BE2C (cell line): Measurements from ENCODE around the gene CYFIP1.

Experiments
- DNase-seq: peaks from one replicate; pipeline ENCODE4 v3.0.0-alpha.2; 2020
- H3K27me3 ChIP-seq: fragments of 250-450 bp; sonication (Bioruptor Pico); 2 replicates; pipeline ENCODE4 v1.5.1; 2020; ENCODE audit warnings: mild to moderate bottlenecking
- H3K36me3 ChIP-seq: fragments of 250-450 bp; sonication (Bioruptor Pico); 2 replicates; pipeline ENCODE4 v1.5.1; 2020; ENCODE audit warnings: mild to moderate bottlenecking
- H3K4me1 ChIP-seq: fragments of 250-450 bp; sonication (Bioruptor Pico); 2 replicates; pipeline ENCODE4 v1.5.1; 2020
- H3K4me3 ChIP-seq: 2 replicates; pipeline ENCODE4 v1.5.1; 2011; ENCODE audit warnings: low read depth, low read length
- H3K9me3 ChIP-seq: fragments of 250-450 bp; sonication (Bioruptor Pico); 2 replicates; pipeline ENCODE4 v1.5.1; 2020
- TF ChIP-seq, protein P1 (sequence below): IDR thresholded peaks from 2 replicates; pipeline ENCODE4 v1.5.1; 2012; ENCODE audit warnings: mild to moderate bottlenecking, low read depth, low read length

CYFIP1 gene

DNA sequence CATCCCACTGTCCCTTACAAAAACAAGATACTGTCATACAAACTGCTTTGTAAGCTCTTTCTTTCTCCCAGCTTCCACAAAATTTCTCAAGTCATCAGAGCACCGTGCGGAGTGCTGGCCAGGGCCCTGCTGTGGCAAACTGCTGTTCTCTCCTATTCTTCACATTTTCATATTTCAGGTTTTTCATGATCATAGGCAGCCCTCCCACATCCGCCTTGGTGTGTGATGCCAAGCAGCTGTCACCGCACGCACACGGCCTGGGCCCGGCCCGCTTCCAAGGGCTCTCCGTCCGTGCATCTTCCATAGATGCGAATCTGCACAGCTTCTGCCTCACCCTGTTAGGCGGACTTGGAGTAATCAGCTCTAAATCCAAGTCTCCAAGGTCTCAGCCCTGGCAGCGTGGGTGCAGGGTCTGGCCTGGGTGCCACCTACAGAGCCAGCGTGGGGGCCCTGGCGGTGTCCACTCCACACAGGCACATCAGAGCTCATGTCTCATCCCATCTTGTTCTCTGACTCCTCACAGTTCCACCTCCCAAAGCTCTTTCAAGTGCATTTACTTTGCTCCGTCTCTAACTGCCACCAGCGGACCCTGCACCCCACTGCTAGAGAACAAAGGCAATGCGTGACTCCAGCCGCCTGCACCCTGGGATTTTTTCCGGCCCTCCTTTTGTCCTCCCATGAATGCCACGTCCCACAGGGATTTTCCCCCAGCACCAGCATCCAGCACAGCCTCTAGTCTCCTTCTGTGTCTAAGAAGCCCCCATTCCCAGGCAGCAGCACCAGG, 27.2 kb downstream of the CYFIP1 start:
- Histone ChIP-seq H3K9me3 (no peaks in the 10 kb centered on the region), H3K4me1 (peaks cover 2% of the 10 kb centered on the region; the same call in 1 of the 2 replicates), H3K27me3 (no peaks in the 10 kb centered on the region), H3K4me3 (no peak overlapping the region), H3K36me3 (no peaks in the 10 kb centered on the region)
- TF ChIP-seq, protein P1, sequence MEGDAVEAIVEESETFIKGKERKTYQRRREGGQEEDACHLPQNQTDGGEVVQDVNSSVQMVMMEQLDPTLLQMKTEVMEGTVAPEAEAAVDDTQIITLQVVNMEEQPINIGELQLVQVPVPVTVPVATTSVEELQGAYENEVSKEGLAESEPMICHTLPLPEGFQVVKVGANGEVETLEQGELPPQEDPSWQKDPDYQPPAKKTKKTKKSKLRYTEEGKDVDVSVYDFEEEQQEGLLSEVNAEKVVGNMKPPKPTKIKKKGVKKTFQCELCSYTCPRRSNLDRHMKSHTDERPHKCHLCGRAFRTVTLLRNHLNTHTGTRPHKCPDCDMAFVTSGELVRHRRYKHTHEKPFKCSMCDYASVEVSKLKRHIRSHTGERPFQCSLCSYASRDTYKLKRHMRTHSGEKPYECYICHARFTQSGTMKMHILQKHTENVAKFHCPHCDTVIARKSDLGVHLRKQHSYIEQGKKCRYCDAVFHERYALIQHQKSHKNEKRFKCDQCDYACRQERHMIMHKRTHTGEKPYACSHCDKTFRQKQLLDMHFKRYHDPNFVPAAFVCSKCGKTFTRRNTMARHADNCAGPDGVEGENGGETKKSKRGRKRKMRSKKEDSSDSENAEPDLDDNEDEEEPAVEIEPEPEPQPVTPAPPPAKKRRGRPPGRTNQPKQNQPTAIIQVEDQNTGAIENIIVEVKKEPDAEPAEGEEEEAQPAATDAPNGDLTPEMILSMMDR: no peak
- DNase-seq: no peak

DNA sequence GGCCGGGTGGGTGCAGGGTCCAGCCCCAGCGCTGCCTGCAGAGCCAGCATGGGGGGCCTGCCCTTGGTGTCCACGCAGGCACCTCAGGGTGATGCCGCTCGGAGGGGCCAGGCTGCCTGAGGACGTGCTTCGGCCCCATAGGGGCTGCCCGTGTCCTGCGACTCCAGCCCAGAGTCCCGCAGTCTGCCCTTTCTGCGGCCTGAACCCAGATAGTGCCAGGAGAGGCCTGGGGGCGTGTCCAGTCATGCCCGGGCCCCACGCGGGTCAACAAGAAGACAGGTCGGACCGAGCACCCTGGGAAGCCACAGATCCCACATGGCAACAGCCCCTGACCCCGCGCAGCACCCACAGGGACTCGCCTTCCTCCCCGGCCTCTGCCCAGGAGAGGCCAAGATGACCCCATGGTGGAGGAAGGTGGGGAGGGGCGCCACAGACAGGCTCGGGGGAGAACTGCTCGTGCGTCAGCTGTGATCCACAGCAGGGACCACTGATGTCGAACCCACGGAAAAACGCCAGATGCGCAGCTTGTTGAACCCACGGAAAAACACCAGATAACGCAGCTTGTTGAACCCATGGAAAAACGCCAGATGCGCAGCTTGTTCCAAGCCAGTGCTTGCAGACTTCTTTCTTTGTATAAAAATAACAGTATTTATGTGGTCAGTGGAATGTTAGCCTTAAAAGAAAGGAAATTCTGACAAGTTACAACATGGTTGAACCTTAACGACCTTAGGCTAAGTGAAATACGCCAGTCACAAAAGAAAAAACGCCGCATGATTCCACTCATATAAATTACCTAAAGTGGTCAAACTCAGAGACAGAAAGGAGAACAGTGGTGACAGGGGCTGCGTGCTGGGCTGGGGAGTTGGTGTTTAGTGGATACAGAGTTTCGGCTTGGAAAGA, 28.5 kb downstream of the CYFIP1 start:
- Histone ChIP-seq H3K27me3 (no peaks in the 10 kb centered on the region), H3K9me3 (no peaks in the 10 kb centered on the region), H3K4me1 (peaks cover 2% of the 10 kb centered on the region; the same call in 1 of the 2 replicates), H3K36me3 (no peaks in the 10 kb centered on the region), H3K4me3 (no peak overlapping the region)
- TF ChIP-seq, protein P1: no peak
- no peak for DNase-seq

DNA sequence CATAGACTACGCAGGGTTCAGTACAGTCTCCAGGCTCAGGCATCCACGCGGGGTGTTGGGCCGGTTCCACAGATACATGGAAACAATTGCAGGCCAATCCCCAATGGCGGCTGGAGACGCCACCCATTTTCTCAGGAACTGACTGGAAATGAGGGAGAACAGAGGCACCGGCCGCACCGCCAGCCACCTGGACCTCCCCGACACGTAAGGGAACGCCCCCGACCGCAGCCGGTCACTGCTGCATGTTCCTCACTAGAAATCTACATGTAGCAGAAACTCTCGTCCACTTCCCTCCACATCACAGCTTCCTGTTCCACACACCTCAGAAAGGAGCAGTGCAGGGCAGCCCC, 29.2 kb downstream of the CYFIP1 start:
- Histone ChIP-seq H3K36me3 (no peaks in the 10 kb centered on the region), H3K4me1 (0 out of 2 replicates have a peak, but pooled peaks cover 2% of the 10 kb centered on the region), H3K4me3 (no peak overlapping the region), H3K27me3 (no peaks in the 10 kb centered on the region), H3K9me3 (no peaks in the 10 kb centered on the region)
- TF ChIP-seq, protein P1: no peak
- no peak for DNase-seq

DNA sequence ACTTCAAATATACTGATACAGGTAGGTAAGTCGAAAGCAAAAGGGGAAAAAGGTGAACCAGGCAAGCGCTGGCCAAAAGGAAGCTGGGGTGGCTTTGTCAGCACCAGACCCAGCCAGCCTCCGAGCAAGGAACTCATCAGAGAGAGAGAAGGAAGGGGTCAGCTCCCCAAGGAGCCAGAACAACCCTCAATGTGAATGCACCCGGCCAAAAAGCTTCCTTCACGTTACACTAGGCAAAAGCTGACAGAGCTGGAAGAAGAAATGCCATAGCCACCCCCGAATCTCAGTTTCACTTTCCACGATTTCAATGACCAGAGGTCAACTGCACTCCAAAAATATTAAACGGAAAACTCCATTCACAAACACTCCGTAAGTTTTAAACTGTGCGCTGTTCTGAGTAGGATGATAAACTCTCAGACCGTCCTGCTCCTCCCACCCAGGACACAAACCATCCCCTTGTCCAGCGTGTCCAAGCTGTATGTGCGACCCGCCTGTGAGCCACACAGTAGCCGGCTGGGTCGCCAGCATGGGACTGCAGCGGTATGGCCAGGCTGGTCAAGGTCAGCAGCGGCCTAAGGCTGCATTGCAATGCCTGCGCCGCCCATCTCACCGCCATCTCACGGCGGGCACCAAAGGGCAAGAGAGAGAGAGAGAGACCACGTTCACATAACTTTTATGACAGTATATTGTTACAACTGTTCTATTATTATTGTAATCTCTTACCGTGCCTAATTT, 29.7 kb downstream of the CYFIP1 start:
- no peaks in the 10 kb centered on the region for H3K27me3 ChIP-seq
- TF ChIP-seq, protein P1: no peak
- H3K36me3 ChIP-seq: no peaks in the 10 kb centered on the region
- no peak for DNase-seq
- 0 out of 2 replicates have a peak, but pooled peaks cover 2% of the 10 kb centered on the region for H3K4me1 ChIP-seq
- no peaks in the 10 kb centered on the region for H3K9me3 ChIP-seq
- H3K4me3 ChIP-seq: no peak overlapping the region

DNA sequence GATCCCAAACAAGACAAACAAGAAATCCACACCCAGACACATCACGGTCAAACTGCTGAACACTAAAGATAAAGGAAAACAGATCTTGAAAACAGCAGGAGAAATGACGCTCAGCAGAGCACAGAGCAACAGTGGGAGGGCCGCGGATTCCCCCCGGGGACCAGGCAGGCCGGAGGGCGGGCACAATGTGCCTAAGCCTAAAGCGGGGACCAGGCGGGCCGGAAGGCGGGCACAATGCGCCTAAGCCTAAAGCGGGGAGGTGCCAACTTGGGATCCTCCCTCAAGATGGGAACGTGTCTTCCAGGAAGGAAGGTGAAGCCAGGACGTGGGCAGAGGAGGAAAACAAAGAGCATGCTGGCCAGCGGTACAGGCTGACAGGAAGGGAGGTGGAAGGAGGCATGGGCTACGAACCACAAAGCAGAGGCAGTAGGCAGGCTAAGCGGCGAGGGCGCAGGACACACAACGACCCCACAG, 31.1 kb downstream of the CYFIP1 start:
- peak; percentile 93 for DNase-seq
- TF ChIP-seq, protein P1: no peak

More for the DNA sequence above, 31.1 kb downstream of the CYFIP1 start:
- Histone ChIP-seq H3K9me3 (no peaks in the 10 kb centered on the region), H3K27me3 (no peaks in the 10 kb centered on the region), H3K4me3 (peak overlapping the region; percentile 62), H3K36me3 (no peaks in the 10 kb centered on the region), H3K4me1 (0 out of 2 replicates have a peak, but pooled peaks cover 2% of the 10 kb centered on the region)
